HCT116 (cell line): ENCODE results near the gene SLC12A4. TPM values are rescaled to one million over a fixed set of nuclear protein-coding genes. Genes with fewer than 3 reads are reported as not detected.

ENCODE experiments used
- ATAC-seq: fragments of 200-7000 bp; cut with Tn5 transposase; 2 replicates; pipeline ENCODE4 v1.9.1; 2020; ENCODE audit warnings: mild to moderate bottlenecking, moderate library complexity
- BruUV-seq: library from RNA; stranded (reverse); fragments of 400-500 nt; replicated peaks from 2 replicates; lab custom pipeline; 2021; lab: Mats Ljungman, UMichigan
- CTCF ChIA-PET: fragments of 300-600 bp; sonication (Branson Sonifier 250); formaldehyde crosslinking; loops from one replicate; lab custom pipeline; 2021; ENCODE audit warnings: antibody characterized with exemption; lab: Charles Lee
- POLR2A ChIA-PET: fragments of 300-600, 350-600 bp; sonication (Branson Sonifier 250); formaldehyde crosslinking; loops from one replicate; lab custom pipeline; 2021; ENCODE audit warnings: antibody characterized with exemption; lab: Charles Lee
- RAD21 ChIA-PET, 2 experiments: fragments of 300-600 bp; sonication (Branson Sonifier 250); formaldehyde crosslinking; loops; one replicate each; lab custom pipeline; 2023; ENCODE audit warnings: low total read pairs in 2 of 2; ENCODE audit not compliant: uncharacterized antibody in 2 of 2, unreplicated experiment in 2 of 2, low non-redundant PET in 1 of 2; lab: Charles Lee
- DNase-seq: peaks from one replicate; pipeline ENCODE4 v3.0.0-alpha.2; 2010; ENCODE audit warnings: low read depth, low spot score
- H2AFZ ChIP-seq: fragments of 200-600 bp; shearing (Covaris generic), sonication (generic); 2 replicates; pipeline ENCODE4 v1.6.1; 2017; ENCODE audit warnings: low read depth, mixed run types, mixed read lengths, antibody characterized with exemption, low read length; ENCODE audit not compliant: poor library complexity, severe bottlenecking
- H3K27ac ChIP-seq: 2 replicates; pipeline ENCODE4 v1.5.1; 2012; ENCODE audit warnings: low read depth, low read length
- H3K27me3 ChIP-seq: fragments of 200-600 bp; sonication (generic); 2 replicates; pipeline ENCODE4 v1.6.1; 2016; ENCODE audit warnings: mixed run types, low read length, mixed read lengths; ENCODE audit not compliant: insufficient read depth
- H3K36me3 ChIP-seq, 2 experiments: fragments of 200-500 bp in 1 of 2; fragments of 200-600 bp in 1 of 2; sonication (Bioruptor generic) in 1 of 2; sonication (generic) in 1 of 2; 2 replicates each; pipeline versions ENCODE4 v1.5.1 to v1.6.1; 2014 to 2016; ENCODE audit warnings: low read length in 2 of 2, inconsistent platforms in 1 of 2, mixed read lengths in 1 of 2, mixed run types in 1 of 2; ENCODE audit not compliant: insufficient read depth in 2 of 2, control insufficient read depth in 1 of 2
- H3K4me1 ChIP-seq, 2 experiments: fragments of 200-600 bp in 1 of 2; sonication (generic) in 1 of 2; 2 replicates each; pipeline versions ENCODE4 v1.5.1 to v1.6.1; 2012 to 2017; ENCODE audit warnings: low read length in 2 of 2, inconsistent platforms in 1 of 2, mild to moderate bottlenecking in 1 of 2, mixed read lengths in 1 of 2, mixed run types in 1 of 2, moderate library complexity in 1 of 2; ENCODE audit not compliant: insufficient read depth in 2 of 2, control insufficient read depth in 1 of 2
- H3K4me2 ChIP-seq: fragments of 200-600 bp; sonication (generic); 2 replicates; pipeline ENCODE4 v1.6.1; 2017; ENCODE audit warnings: mixed run types, low read length, mixed read lengths
- H3K4me3 ChIP-seq, 2 experiments: fragments of 200-600 bp in 1 of 2; sonication (generic) in 1 of 2; replicated peaks in 1 of 2; 2 replicates each; pipeline ENCODE4 v1.5.1; 2011 to 2016; ENCODE audit warnings: low read length in 2 of 2, control low read depth in 1 of 2, low read depth in 1 of 2, mild to moderate bottlenecking in 1 of 2, mixed read lengths in 1 of 2, mixed run types in 1 of 2
- H3K79me2 ChIP-seq: fragments of 200-600 bp; sonication (generic); 2 replicates; pipeline ENCODE4 v1.6.1; 2017; ENCODE audit warnings: mild to moderate bottlenecking, mixed run types, low read length, moderate library complexity, mixed read lengths; ENCODE audit not compliant: insufficient read depth
- H3K9ac ChIP-seq: fragments of 200-600 bp; sonication (generic); 2 replicates; pipeline ENCODE4 v1.6.1; 2016; ENCODE audit warnings: low read length, mixed read lengths
- H3K9me2 ChIP-seq: fragments of 200-600 bp; sonication (generic), shearing (Covaris generic); 2 replicates; pipeline ENCODE4 v1.6.1; 2017; ENCODE audit warnings: mixed run types, mild to moderate bottlenecking, moderate library complexity; ENCODE audit not compliant: insufficient read depth
- H3K9me3 ChIP-seq, 2 experiments: fragments of 200-500 bp in 1 of 2; fragments of 200-600 bp in 1 of 2; sonication (Bioruptor generic) in 1 of 2; sonication (generic) in 1 of 2; 2 replicates each; pipeline ENCODE4 v1.6.1; 2014 to 2017; ENCODE audit warnings: low read length in 2 of 2, mixed read lengths in 2 of 2, inconsistent platforms in 1 of 2, low read depth in 1 of 2, mild to moderate bottlenecking in 1 of 2, mixed run types in 1 of 2, moderate library complexity in 1 of 2; ENCODE audit not compliant: control insufficient read depth in 1 of 2, insufficient read depth in 1 of 2
- H4K20me1 ChIP-seq: fragments of 200-600 bp; sonication (generic), shearing (Covaris generic); 2 replicates; pipeline ENCODE4 v1.6.1; 2017; ENCODE audit warnings: mixed run types, mild to moderate bottlenecking, moderate library complexity; ENCODE audit not compliant: insufficient read depth
- CBX3 ChIP-seq: IDR thresholded peaks from 2 replicates; pipeline ENCODE4 v1.6.1; 2012; ENCODE audit warnings: low read depth
- EGR1 ChIP-seq: IDR thresholded peaks from 2 replicates; pipeline ENCODE4 v1.6.1; 2012; ENCODE audit warnings: low read depth
- EZH2phosphoT487 ChIP-seq: fragments of 200-600 bp; IDR thresholded peaks from 2 replicates; pipeline ENCODE4 v1.6.1; 2018; ENCODE audit warnings: antibody characterized with exemption, borderline replicate concordance
- JUND ChIP-seq: IDR thresholded peaks from 2 replicates; pipeline ENCODE4 v1.6.1; 2012
- RAD21 ChIP-seq: IDR thresholded peaks from 2 replicates; pipeline ENCODE4 v1.6.1; 2012; ENCODE audit warnings: low read depth, mild to moderate bottlenecking
- SRF ChIP-seq: IDR thresholded peaks from 2 replicates; pipeline ENCODE4 v1.6.1; 2012; ENCODE audit warnings: low read depth
- ZFX ChIP-seq: fragments of 450-650 bp; IDR thresholded peaks from 2 replicates; pipeline ENCODE4 v1.6.1; 2017
- intact Hi-C: fragments of 100-400 bp; cut with micrococcal nuclease; formaldehyde crosslinking; loops from 2 replicates; pipeline ENCODE4 v1.10.0; 2022
- total RNA-seq: library from RNA; stranded (reverse); gene quantifications from one replicate; pipeline ENCODE4 v1.2.1, GENCODE V29; 2021; ENCODE audit not compliant: unreplicated experiment

The SLC12A4 gene
- total RNA-seq, 1 experiment from 2014 or later = 46.0 TPM

DNA sequence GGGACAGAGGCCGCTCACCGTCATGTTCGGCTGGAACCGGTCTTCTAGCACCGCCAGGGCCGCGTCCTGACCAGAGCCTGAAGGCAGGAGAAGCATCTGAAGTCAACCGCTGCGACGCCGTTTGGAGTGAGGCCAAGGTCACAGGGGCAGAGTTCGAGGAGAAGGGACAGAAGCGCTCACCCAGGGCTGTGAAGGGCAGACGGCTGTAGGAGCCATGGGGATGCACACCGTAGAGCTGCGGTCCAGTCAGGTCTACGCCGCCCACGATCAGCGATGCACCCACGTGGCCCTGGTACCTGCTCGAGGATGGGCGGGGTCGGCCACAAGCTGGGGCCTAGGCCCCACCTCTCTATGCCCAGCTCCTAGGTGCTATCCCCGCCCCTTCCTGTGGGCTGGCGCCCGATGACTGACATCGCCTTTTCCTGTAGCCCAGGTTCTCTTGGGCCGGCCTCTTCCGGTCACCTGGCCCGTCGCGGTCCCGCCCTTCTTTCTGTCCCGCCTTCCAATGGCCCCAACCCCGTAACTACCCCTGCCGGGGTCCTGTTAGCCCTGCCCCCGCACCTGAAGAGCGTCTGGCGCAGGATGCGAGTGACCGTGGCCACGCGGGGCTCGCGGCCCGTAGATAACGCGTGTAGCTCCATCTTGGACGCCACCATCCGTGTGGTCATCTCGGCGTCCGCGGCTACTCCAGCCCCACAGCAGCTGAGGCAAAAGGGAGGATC, 32.9 kb downstream of the SLC12A4 start (continued):
- TF ChIP-seq RAD21 (no peak), ZFX (peak; percentile 25; the same call in 1 of the 2 replicates), SRF (no peak), JUND (no peak), EGR1 (peak; percentile 91), EZH2phosphoT487 (no peak)

- H3K27ac ChIP-seq = peak overlapping the region; percentile 62
- H4K20me1 ChIP-seq = no peaks in the 10 kb centered on the region
- H3K9ac ChIP-seq = peak overlapping the region; percentile 85
- H3K4me1 ChIP-seq = peaks cover 3 to 30% of the 10 kb centered on the region in 2 experiments; a peak in 3 of 4 replicates
- H3K36me3 ChIP-seq = peaks cover 0 to 8% of the 10 kb centered on the region in 2 experiments; a peak in 1 of 4 replicates
- H3K4me3 ChIP-seq = peak overlapping the region; percentile 70 to 82
- no peaks in the 10 kb centered on the region for H3K9me2 ChIP-seq
- DNase-seq (no peak), ATAC-seq (peak; percentile 2; the same call in 1 of the 2 replicates)
- intact Hi-C loops = loop anchor here (5.0 to 10.0 kb wide), 2 partner anchors 118 to 410 kb away; partner anchors contain the start of gene RIPOR1
- peak overlapping the region; percentile 98 for H3K4me2 ChIP-seq
- H3K27me3 ChIP-seq = no peaks in the 10 kb centered on the region
- peaks cover 33% of the 10 kb centered on the region for H3K79me2 ChIP-seq
- RAD21 ChIA-PET = interaction anchor here in 1 of 2 experiments (1.0 kb wide), 1 partner anchor 149 kb away, joined by 3 read pairs; no protein-coding TSS in a partner anchor
- CTCF ChIA-PET = interaction anchor here (0.7 to 2.7 kb wide), 8 partner anchors 9 to 414 kb away, joined by 3 to 11 read pairs (median 4); partner anchors contain the start of gene LCAT
- H2AFZ ChIP-seq = no peak overlapping the region
- POLR2A ChIA-PET = interaction anchor here (0.7 to 1.3 kb wide), 5 partner anchors 9 to 216 kb away, joined by 3 to 8 read pairs (median 3); partner anchors contain the start of genes DDX28, DUS2 and GFOD2
- H3K9me3 ChIP-seq = no peaks in the 10 kb centered on the region
- TSS peak; percentile 70 for BruUV-seq
- no peak for TF ChIP-seq EGR1
- TF ChIP-seq SRF = no peak
- no peak for TF ChIP-seq CBX3
- no peak for TF ChIP-seq RAD21
Observed at GRCh38 chr16:67935101-67935401, 33.4 kb downstream of the SLC12A4 start.
